Ishikawa (cell line): ENCODE results near the gene ZGPAT.

Source experiments
- CEBPB ChIP-seq: IDR thresholded peaks from 2 replicates; pipeline ENCODE4 v1.6.1; 2012
- CREB1 ChIP-seq: IDR thresholded peaks from 2 replicates; pipeline ENCODE4 v1.6.1; 2012; ENCODE audit warnings: low read depth
- EGR1 ChIP-seq: IDR thresholded peaks from 2 replicates; pipeline ENCODE4 v1.6.1; 2012
- EP300 ChIP-seq: IDR thresholded peaks from 2 replicates; pipeline ENCODE4 v1.6.1; 2012; ENCODE audit warnings: borderline replicate concordance
- FOXM1 ChIP-seq: IDR thresholded peaks from 2 replicates; pipeline ENCODE4 v1.6.1; 2012; ENCODE audit warnings: low read depth, borderline replicate concordance
- NFIC ChIP-seq: IDR thresholded peaks from 2 replicates; pipeline ENCODE4 v1.6.1; 2012
- RAD21 ChIP-seq: IDR thresholded peaks from 2 replicates; pipeline ENCODE4 v1.6.1; 2012; ENCODE audit warnings: low read depth
- TAF1 ChIP-seq: IDR thresholded peaks from 2 replicates; pipeline ENCODE4 v1.6.1; 2012; ENCODE audit warnings: low read depth, mild to moderate bottlenecking
- TCF12 ChIP-seq: IDR thresholded peaks from 2 replicates; pipeline ENCODE4 v1.6.1; 2012; ENCODE audit warnings: low read depth
- TEAD4 ChIP-seq: IDR thresholded peaks from 2 replicates; pipeline ENCODE4 v1.6.1; 2012
- YY1 ChIP-seq: IDR thresholded peaks from 2 replicates; pipeline ENCODE4 v1.6.1; 2012; ENCODE audit warnings: low read depth
- ZBTB7A ChIP-seq: IDR thresholded peaks from 2 replicates; pipeline ENCODE4 v1.6.1; 2012; ENCODE audit warnings: low read depth
- TF ChIP-seq, protein P1 (sequence below): IDR thresholded peaks from 2 replicates; pipeline ENCODE4 v1.6.1; 2012
- TF ChIP-seq, protein P2 (sequence below): IDR thresholded peaks from 2 replicates; pipeline ENCODE4 v1.6.1; 2012
- TF ChIP-seq, protein P3 (sequence below): IDR thresholded peaks from 2 replicates; pipeline ENCODE4 v1.6.1; 2012; ENCODE audit warnings: low read depth, mild to moderate bottlenecking

The ZGPAT gene

DNA sequence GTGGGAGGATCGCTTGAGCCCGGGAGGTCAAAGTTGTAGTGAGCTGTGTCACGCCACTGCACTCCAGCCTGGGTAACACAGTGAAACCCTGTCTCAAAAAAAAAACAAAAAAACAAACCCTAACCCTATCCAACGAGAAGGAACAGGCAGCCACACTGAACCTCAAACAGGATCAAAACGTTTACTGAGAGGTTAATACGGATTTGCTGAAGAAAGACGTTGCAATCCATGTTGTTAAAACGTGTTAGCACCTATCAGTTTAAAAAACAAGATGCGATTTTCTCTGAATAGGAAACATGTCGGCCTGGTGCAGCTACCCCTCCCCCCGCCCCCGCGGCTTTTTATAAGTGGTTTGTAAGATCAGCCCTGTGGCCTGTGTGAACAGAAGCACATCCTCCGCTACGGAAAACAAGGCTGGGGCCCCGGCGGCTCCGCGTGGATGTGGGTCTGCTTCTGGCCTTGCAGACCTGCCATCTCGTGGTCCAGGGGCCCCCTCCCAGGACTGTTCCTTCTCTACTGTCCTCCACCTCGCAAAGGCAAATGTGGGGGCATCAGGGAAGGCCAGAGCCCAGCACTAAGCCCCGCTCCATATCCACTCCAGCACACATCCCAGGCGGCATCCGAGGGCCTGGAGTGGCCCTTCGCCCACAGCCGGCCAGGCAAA is 43.1 kb downstream of the ZGPAT start:
- TF ChIP-seq NFIC = no peak
- no peak for TF ChIP-seq FOXM1
- no peak for TF ChIP-seq YY1
- TF ChIP-seq TEAD4 = no peak
- TF ChIP-seq ZBTB7A = no peak
- TF ChIP-seq EGR1 = no peak
- TF ChIP-seq, protein P1, sequence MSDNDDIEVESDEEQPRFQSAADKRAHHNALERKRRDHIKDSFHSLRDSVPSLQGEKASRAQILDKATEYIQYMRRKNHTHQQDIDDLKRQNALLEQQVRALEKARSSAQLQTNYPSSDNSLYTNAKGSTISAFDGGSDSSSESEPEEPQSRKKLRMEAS = no peak

DNA sequence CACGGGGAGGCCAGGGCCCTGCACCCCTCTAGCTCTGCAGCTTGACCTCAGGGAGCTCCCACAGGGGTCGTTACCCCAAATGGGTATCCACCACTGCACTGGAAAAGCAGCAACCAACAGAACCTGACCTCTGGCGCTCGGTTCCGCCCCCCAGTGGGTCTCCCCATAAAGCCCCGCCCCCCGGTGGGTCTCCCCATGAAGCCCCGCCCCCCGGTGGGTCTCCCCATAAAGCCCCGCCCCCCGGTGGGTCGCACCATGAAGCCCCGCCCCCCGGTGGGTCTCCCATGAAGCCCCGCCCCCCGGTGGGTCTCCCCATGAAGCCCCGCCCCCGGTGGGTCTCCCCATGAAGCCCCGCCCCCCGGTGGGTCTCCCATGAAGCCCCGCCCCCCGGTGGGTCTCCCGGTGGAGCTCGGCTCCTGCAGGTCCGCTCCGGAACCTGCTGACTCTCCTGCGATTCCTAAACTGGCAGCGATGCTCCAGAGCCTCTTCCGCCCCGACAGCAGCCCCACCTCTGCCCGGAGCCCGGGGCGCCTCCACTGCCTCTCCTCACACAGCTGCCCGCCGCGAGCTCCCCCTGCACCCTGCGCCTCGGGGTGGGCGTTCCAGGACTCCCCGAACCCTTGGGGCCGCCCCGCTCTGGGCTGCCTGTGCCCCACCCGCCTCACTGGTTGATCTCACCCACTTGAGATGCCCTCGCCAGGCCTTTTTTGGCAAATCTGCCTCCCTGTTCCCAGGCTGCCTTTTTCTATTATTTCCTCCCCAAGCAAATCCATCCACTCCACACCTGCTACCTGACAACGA is 43.8 kb downstream of the ZGPAT start:
- no peak for TF ChIP-seq CEBPB
- TF ChIP-seq EGR1 = no peak
- TF ChIP-seq TAF1 = no peak
- TF ChIP-seq CREB1 = no peak
- no peak for TF ChIP-seq YY1
- TF ChIP-seq TCF12 = no peak
- no peak for TF ChIP-seq FOXM1
- TF ChIP-seq, protein P2, sequence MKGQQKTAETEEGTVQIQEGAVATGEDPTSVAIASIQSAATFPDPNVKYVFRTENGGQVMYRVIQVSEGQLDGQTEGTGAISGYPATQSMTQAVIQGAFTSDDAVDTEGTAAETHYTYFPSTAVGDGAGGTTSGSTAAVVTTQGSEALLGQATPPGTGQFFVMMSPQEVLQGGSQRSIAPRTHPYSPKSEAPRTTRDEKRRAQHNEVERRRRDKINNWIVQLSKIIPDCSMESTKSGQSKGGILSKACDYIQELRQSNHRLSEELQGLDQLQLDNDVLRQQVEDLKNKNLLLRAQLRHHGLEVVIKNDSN = no peak
- TF ChIP-seq, protein P1 = no peak
- TF ChIP-seq, protein P3, sequence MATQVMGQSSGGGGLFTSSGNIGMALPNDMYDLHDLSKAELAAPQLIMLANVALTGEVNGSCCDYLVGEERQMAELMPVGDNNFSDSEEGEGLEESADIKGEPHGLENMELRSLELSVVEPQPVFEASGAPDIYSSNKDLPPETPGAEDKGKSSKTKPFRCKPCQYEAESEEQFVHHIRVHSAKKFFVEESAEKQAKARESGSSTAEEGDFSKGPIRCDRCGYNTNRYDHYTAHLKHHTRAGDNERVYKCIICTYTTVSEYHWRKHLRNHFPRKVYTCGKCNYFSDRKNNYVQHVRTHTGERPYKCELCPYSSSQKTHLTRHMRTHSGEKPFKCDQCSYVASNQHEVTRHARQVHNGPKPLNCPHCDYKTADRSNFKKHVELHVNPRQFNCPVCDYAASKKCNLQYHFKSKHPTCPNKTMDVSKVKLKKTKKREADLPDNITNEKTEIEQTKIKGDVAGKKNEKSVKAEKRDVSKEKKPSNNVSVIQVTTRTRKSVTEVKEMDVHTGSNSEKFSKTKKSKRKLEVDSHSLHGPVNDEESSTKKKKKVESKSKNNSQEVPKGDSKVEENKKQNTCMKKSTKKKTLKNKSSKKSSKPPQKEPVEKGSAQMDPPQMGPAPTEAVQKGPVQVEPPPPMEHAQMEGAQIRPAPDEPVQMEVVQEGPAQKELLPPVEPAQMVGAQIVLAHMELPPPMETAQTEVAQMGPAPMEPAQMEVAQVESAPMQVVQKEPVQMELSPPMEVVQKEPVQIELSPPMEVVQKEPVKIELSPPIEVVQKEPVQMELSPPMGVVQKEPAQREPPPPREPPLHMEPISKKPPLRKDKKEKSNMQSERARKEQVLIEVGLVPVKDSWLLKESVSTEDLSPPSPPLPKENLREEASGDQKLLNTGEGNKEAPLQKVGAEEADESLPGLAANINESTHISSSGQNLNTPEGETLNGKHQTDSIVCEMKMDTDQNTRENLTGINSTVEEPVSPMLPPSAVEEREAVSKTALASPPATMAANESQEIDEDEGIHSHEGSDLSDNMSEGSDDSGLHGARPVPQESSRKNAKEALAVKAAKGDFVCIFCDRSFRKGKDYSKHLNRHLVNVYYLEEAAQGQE = no peak
- TF ChIP-seq ZBTB7A = no peak
- TF ChIP-seq RAD21 = no peak
- TF ChIP-seq TEAD4 = no peak
- TF ChIP-seq NFIC = no peak
- no peak for TF ChIP-seq EP300

DNA sequence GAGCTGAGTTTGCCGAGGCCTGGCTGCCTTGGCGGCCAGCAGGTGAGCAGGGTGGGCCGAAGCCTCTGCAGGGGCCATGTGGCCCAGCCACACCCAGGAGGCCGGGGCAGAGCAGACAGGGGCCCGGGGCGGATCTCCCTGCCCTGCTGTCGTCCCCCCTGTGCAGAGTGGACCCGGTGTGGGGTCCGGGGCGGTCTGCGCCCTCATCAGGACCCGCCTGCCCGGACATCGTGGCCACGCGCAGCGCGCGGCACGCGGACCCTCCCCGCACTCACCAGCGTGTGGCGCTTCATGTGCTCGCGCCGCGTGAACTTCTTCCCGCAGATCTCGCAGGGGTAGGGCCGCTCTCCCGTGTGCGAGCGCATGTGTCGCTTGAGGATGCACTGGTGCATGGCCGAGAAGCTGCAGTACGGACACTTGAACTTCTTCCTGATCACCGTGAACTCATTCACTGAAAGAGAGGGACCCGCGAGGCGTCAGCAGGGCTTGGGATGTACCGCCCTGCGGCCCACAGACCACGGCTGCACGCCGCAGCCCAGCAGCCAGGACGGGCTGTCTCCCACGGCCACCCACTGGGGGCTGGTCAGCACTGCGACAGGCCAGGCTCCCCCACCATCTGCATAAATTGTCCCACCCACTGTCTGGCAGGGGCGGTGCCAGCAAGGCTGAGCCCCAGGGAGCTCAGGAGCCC is 44.7 kb downstream of the ZGPAT start:
- TF ChIP-seq EP300 (no peak), TCF12 (peak; percentile 23; the same call in 1 of the 2 replicates), TAF1 (no peak), CREB1 (no peak), ZBTB7A (0 out of 2 replicates have a peak, but pooled peaks have one; percentile 7), TEAD4 (no peak), RAD21 (no peak; the same call in 1 of the 2 replicates), FOXM1 (no peak), CEBPB (no peak), EGR1 (no peak), NFIC (no peak), YY1 (no peak)
- TF ChIP-seq, protein P3 = no peak
- TF ChIP-seq, protein P1 = peak; percentile 88
- TF ChIP-seq, protein P2 = no peak

DNA sequence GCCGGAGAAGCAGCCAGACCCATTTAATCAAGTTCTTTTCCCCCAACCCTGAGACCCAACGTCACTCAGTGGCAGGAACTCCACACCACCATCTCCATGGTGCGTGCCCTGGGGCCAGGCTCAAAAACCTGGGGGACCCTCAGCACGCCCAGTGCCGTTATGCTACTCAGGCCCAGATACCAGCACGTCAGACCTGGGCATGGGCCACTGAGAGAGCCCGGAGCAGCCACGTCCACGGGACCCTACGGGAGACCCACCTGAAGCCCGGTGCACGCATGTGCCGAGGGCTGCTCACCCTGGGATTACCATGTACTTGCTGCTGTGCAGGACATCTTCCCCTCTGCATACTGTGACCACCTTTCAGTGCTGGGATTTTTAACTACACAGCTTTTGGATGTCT is 45.5 kb downstream of the ZGPAT start:
- no peak for TF ChIP-seq FOXM1
- TF ChIP-seq TCF12 = no peak
- no peak for TF ChIP-seq TEAD4
- TF ChIP-seq EGR1 = no peak
- TF ChIP-seq EP300 = no peak
- TF ChIP-seq YY1 = no peak
- TF ChIP-seq, protein P2 = no peak
- TF ChIP-seq TAF1 = no peak
- TF ChIP-seq CREB1 = no peak
- no peak for TF ChIP-seq NFIC

DNA sequence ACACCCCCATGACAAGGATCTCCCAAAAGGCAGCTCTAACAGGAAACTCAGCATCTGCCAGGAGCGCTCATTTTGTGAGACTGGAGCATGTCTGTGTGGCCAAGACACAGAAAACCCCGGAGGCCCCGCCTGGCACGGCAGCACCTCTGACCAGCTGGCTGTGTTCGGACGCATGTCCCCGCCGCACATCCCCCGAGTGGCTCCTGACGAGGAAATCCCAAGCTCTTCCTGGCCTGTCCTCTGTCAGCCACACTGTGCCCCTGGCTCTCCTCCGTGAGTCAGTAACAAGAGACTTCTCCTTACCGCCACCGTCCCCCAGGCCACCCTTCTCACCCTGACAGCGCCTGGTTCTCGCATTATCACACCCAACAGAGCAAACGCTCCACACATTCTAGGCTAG is 46.2 kb downstream of the ZGPAT start:
- TF ChIP-seq, protein P3 = no peak
- no peak for TF ChIP-seq TEAD4
- TF ChIP-seq EP300 = no peak
- TF ChIP-seq YY1 = no peak
- TF ChIP-seq RAD21 = no peak
- no peak for TF ChIP-seq EGR1
- no peak for TF ChIP-seq CREB1
- TF ChIP-seq, protein P2 = no peak
- no peak for TF ChIP-seq CEBPB
- TF ChIP-seq, protein P1 = no peak
- no peak for TF ChIP-seq TAF1
- no peak for TF ChIP-seq TCF12
- no peak for TF ChIP-seq FOXM1
- no peak for TF ChIP-seq ZBTB7A
- no peak for TF ChIP-seq NFIC
